Activated CD4-positive, alpha-beta T cell treated with anti-CD3 and anti-CD28 coated beads, Interleukin-2, amount 50 U/mL, for 4 hours (primary cell): ENCODE data around the gene ZNF443.
"Not testable (repeated sequence)": the region's sequence is repeated elsewhere in the genome, so short reads cannot be mapped to it uniquely, and the experiment has no call there.

Experiments
- DNase-seq, 2 experiments: peaks; one replicate each; pipeline ENCODE4 v3.0.0-alpha.2; 2020

Gene ZNF443

DNA sequence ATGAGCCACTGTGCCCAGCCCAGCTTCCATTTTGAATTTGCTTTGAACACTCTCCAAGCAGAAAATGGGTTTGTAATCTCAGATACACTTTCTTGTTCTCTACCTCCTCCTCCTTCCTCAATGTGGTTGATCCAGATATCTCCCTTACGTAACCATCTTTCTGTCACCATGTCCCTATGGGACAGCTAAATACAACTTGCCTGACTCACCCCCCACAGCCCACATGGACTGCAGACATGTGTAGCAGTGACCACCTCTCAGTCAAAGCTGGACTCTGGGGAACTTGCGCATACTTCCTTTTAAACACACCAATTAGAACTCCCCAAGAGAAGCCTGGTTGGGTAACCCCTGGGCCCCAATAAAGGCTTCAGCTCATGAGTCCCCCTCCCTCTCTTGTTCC is 28.9 kb downstream of the ZNF443 start:
- DNase-seq = no peak

DNA sequence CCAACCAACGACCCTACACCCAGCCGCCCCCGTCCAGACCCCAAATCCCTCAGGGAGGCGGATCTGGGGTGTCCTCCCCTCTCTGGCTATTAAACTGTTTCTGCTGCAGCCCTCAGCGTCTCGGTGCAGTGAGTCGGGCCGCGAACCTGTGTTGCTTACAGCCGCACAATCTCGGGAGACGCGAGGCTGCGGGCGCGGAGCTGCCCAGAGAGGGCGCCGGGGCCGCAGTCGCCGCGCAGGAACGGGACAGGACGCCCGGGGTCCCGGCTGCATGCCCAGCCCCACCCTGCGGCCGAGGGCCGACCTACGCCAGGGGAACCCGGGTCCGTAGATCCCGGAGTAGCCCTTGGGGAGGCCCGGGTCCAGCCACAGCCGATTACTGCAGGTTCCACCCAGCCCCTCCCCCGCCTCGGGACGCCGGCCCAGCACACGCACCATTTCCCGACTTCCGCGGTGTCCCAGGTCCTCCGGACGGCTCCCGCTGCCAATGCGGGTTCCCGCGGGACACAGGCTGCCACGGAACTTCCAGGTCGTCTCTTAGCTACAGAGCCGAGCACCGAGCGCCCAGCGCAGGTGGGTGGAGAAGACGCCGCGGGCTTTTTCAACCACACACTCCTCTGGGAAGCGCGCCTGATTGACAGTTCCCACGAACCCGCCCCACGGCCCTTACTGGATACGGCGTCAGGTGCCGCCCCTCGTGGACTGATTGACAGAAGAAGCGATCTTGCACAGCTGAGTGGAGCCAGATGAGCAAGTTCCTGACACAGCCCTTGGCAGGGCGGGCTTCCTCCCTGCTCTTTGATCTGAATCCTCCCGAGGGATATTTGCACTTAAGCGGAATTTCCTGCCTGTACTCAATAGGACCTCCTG is 40.0 kb downstream of the ZNF443 start, which contains the start of gene ZNF799:
TSS of gene ZNF799 (minus strand) at position 639 of the 870 bp plus-strand sequence. CDS start at position 438, 201 bp downstream.
- peak; percentile 75 to 78 for DNase-seq

- peak; percentile 21 to 25 for DNase-seq
Observed at GRCh38 chr19:12399901-12400632, 40.8 kb downstream of the ZNF443 start.

- DNase-seq = not testable (repeated sequence)
Observed at GRCh38 chr19:12391148-12391547, 49.7 kb downstream of the ZNF443 start.

- not testable (repeated sequence) for DNase-seq
Observed at GRCh38 chr19:12386365-12386764, 54.5 kb downstream of the ZNF443 start.

DNA sequence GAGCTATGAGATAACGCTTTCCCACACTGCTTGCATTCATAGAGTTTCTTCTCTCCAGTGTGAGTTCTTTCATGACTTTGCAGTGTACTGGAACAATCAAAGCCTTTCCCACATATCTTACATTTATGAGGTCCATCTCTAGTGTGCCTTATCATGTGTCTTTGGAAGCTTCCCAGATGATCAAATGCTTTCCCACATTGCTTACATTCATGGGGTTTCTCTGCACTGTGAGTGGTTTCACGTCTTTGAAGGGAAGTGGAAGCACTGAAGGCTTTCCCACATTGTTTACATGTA is 60.4 kb downstream of the ZNF443 start:
- no peak for DNase-seq

DNA sequence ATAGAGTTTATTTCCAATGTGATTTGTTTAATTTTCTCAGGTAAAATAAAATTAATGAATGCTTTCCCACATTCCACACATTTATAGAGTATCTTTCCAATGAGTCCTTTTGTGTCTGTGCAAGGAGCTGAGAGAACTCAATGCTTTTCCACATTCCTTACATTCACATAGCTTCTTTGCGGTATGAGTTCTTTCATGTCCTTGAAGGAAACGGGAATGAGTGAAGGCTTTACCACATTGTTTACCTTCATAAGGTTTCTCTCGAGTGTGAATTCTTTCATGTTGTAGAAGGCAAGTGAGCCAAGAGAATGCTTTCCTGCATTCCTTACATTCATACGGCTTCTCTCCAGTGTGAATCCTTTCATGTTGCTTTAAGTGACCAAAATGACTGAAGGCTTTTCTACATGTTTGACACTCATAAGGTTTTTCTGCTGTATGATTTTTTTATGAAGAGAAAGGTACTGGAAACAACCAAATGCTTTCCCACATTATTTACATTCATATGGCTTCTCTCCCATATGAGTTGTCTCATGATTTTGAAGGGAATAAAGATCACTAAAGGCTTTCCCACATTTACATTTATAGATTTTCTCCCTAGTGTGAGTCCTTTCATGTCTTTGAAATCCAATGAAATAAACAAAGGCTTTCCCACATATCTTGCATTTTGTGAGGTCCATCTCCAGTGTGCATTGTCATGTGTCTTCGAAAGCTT is 60.9 kb downstream of the ZNF443 start:
- DNase-seq = no peak
